ENCODE results near the gene AMY2B. TPM values are rescaled to one million over a fixed set of nuclear protein-coding genes. Genes with fewer than 3 reads are reported as not detected.

AMY2B gene
- total RNA-seq, 4 donors from 2014 or later = 12.7 to 69.5 (median 18.8) TPM

DNA sequence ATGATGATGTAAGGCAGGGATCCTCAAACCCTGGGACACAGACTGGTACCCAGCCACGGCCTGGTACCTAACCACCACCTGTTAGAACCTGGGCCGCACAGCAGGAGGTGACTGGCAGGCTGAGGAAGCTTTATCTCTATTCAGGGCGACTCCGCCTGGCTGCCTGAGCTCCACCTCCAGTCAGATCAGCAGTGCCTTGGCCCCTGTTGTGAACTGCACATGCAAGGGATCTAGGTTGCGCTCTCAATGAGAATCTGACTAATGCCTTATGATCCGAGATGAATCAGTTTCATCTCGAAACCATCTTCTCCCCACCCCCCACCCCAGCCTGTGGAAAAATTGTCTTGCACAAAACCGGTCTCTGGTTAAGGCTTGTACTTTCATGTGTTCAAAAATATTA lies 41.6 kb upstream of the AMY2B start:
- Histone ChIP-seq H3K27ac (no peak overlapping the region), H3K27me3 (no peaks in the 10 kb centered on the region), H3K9me3 (no peaks in the 10 kb centered on the region), H3K36me3 (peaks cover 13% of the 10 kb centered on the region), H3K4me1 (peaks cover 28% of the 10 kb centered on the region), H3K4me3 (no peak overlapping the region)
- 86% methylated on average over 8 of the region's 8 CpGs for WGBS
- no peak for DNase-seq (ENCODE audit: low spot score in 2 of 2)
- no peak for TF ChIP-seq POLR2A (IDR thresholded peaks at IDR 0.05)
- no peak for TF ChIP-seq POLR2AphosphoS5 (IDR thresholded peaks at IDR 0.05)
- TF ChIP-seq, protein P1, sequence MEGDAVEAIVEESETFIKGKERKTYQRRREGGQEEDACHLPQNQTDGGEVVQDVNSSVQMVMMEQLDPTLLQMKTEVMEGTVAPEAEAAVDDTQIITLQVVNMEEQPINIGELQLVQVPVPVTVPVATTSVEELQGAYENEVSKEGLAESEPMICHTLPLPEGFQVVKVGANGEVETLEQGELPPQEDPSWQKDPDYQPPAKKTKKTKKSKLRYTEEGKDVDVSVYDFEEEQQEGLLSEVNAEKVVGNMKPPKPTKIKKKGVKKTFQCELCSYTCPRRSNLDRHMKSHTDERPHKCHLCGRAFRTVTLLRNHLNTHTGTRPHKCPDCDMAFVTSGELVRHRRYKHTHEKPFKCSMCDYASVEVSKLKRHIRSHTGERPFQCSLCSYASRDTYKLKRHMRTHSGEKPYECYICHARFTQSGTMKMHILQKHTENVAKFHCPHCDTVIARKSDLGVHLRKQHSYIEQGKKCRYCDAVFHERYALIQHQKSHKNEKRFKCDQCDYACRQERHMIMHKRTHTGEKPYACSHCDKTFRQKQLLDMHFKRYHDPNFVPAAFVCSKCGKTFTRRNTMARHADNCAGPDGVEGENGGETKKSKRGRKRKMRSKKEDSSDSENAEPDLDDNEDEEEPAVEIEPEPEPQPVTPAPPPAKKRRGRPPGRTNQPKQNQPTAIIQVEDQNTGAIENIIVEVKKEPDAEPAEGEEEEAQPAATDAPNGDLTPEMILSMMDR (IDR thresholded peaks at IDR 0.05) = no peak
- no peak for TF ChIP-seq EP300 (IDR thresholded peaks at IDR 0.05)

DNA sequence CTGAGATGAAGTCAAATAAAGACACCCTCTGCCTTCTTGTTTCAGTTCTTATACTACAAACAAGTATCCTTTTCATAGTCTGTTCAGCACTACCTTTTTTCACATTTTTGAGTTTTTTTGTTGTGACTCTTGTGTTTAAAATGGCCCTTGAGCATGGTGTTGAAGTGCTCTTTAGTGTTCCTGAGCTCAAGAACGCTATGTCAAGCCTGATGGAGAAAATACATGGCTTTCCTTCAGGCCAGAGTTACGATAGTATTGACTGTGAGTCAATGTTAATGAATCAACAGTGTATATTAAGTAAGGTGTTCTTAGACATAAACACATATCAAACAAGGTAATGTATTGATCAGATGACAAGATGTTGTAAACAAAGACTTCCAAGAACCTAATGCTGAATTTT lies 33.2 kb upstream of the AMY2B start:
- no peak overlapping the region for H3K27ac ChIP-seq
- 99% methylated on average over 2 of the region's 2 CpGs for WGBS
- DNase-seq (ENCODE audit: low spot score in 2 of 2) = no peak
- H3K27me3 ChIP-seq = no peaks in the 10 kb centered on the region
- H3K4me1 ChIP-seq = no peaks in the 10 kb centered on the region
- H3K36me3 ChIP-seq = peaks cover 88% of the 10 kb centered on the region
- no peaks in the 10 kb centered on the region for H3K9me3 ChIP-seq
- TF ChIP-seq POLR2A (IDR thresholded peaks at IDR 0.05) = no peak
- TF ChIP-seq EP300 (IDR thresholded peaks at IDR 0.05) = no peak
- TF ChIP-seq POLR2AphosphoS5 (IDR thresholded peaks at IDR 0.05) = no peak
- TF ChIP-seq, protein P1 (IDR thresholded peaks at IDR 0.05) = no peak
- H3K4me3 ChIP-seq = no peak overlapping the region

DNA sequence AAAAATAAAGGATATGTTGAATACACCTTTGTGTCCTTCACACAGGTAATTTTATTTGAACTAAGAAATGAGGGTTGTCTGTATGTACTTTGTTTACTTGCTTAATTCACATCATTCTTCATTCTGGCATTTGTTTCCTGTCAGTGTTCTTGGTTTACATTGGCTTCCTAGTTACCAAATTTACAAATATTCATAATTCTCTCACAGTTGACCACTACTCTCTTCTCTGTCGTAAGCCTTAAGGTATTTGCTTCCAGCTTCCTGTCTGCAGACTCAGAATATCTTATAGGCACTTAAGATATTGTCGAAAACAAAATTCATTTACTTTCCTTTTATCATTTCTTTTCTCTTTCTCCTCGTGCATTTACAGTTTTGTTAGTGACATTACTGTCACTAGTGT lies 30.0 kb upstream of the AMY2B start:
- Histone ChIP-seq H3K4me1 (no peaks in the 10 kb centered on the region), H3K27me3 (no peaks in the 10 kb centered on the region), H3K9me3 (no peaks in the 10 kb centered on the region), H3K36me3 (peaks cover 87% of the 10 kb centered on the region), H3K4me3 (no peak overlapping the region), H3K27ac (no peak overlapping the region)
- no peak for DNase-seq (ENCODE audit: low spot score in 2 of 2)
- TF ChIP-seq, protein P1 (IDR thresholded peaks at IDR 0.05) = no peak
- TF ChIP-seq POLR2A (IDR thresholded peaks at IDR 0.05) = no peak
- TF ChIP-seq EP300 (IDR thresholded peaks at IDR 0.05) = no peak
- TF ChIP-seq POLR2AphosphoS5 (IDR thresholded peaks at IDR 0.05) = no peak
- 92% methylated on average over 3 of the region's 3 CpGs for WGBS

DNA sequence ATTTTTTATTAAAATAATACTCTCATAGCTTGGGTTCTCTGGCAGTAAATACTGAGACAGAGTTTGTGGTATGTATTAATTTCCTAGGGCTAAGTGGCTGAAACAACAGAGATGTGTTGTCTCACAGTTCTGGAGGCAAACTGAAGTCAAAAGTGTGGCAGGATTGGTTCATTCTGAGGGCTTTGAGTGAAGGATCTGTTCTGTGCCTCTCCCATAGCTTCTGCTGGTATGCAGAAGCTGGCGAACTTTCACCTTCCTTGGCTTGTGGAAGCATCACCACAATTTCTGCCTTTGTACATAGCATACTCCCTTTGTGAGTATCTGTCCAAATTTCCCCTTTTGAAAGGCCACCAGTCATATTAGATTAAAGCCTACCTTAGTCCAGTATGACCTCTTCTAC lies 24.9 kb upstream of the AMY2B start:
- WGBS = 83% methylated on average over 1 of the region's 1 CpG
- Histone ChIP-seq H3K36me3 (peaks cover 87% of the 10 kb centered on the region), H3K27ac (no peak overlapping the region), H3K27me3 (no peaks in the 10 kb centered on the region), H3K4me3 (no peak overlapping the region), H3K4me1 (no peaks in the 10 kb centered on the region), H3K9me3 (no peaks in the 10 kb centered on the region)
- TF ChIP-seq POLR2A (IDR thresholded peaks at IDR 0.05) (no peak), EP300 (IDR thresholded peaks at IDR 0.05) (no peak), POLR2AphosphoS5 (IDR thresholded peaks at IDR 0.05) (no peak)
- TF ChIP-seq, protein P1 (IDR thresholded peaks at IDR 0.05) = no peak
- no peak for DNase-seq (ENCODE audit: low spot score in 2 of 2)

DNA sequence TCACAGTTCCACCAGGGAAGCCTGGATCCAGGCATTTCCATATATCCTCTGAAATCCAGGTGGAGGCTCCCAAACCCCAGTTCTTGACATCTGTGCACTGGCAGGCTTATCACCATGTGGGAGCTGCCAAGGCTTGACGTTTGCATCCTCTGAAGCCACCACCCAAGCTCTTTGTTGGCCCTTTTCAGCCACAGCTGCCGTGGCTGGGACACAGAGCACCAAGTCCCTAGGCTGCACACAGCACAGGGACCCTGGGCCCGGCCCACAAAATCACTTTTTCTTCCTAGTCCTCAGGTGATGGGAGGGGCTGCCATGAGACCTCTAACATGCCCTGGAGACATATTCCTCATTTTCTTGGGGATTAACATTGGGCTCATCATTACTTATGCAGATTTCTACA lies 23.5 kb upstream of the AMY2B start:
- no peak overlapping the region for H3K27ac ChIP-seq
- no peak for DNase-seq (ENCODE audit: low spot score in 2 of 2)
- peaks cover 86% of the 10 kb centered on the region for H3K36me3 ChIP-seq
- no peaks in the 10 kb centered on the region for H3K27me3 ChIP-seq
- 91% methylated on average over 3 of the region's 3 CpGs for WGBS
- H3K4me1 ChIP-seq = no peaks in the 10 kb centered on the region
- TF ChIP-seq, protein P1 (IDR thresholded peaks at IDR 0.05) = no peak
- TF ChIP-seq POLR2A (IDR thresholded peaks at IDR 0.05) = no peak
- no peak for TF ChIP-seq EP300 (IDR thresholded peaks at IDR 0.05)
- no peak for TF ChIP-seq POLR2AphosphoS5 (IDR thresholded peaks at IDR 0.05)
- H3K4me3 ChIP-seq = no peak overlapping the region
- H3K9me3 ChIP-seq = no peaks in the 10 kb centered on the region
